GM12873 (cell line): ENCODE measurements around the gene RAPSN.

Experiments
- TF ChIP-seq, protein P1 (sequence below): IDR thresholded peaks from 2 replicates; pipeline ENCODE4 v1.5.1; 2012; ENCODE audit warnings: low read depth, mild to moderate bottlenecking, moderate library complexity, low read length, control low read depth; ENCODE audit not compliant: insufficient read depth; ENCODE audit errors: missing control alignments

The RAPSN gene

DNA sequence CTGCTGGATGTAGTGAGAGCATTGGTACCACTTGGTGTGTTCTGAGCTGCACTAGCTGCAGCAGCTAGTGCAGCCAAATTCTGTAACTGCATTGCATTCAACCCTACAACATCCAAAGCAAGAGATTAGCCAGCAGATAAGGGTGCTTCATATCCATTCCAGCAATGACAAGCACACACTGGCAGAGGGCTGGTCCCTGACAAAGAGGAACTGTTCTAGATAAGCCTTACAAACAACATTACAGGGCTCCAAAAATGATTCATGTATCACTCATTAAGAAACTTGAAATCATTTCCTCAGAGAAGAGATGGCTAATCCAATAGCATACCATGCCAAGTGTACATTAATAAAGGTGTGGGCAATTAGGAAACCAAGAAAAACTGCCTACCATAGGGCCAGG lies 28.4 kb upstream of the RAPSN start:
- TF ChIP-seq, protein P1, sequence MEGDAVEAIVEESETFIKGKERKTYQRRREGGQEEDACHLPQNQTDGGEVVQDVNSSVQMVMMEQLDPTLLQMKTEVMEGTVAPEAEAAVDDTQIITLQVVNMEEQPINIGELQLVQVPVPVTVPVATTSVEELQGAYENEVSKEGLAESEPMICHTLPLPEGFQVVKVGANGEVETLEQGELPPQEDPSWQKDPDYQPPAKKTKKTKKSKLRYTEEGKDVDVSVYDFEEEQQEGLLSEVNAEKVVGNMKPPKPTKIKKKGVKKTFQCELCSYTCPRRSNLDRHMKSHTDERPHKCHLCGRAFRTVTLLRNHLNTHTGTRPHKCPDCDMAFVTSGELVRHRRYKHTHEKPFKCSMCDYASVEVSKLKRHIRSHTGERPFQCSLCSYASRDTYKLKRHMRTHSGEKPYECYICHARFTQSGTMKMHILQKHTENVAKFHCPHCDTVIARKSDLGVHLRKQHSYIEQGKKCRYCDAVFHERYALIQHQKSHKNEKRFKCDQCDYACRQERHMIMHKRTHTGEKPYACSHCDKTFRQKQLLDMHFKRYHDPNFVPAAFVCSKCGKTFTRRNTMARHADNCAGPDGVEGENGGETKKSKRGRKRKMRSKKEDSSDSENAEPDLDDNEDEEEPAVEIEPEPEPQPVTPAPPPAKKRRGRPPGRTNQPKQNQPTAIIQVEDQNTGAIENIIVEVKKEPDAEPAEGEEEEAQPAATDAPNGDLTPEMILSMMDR = no peak

DNA sequence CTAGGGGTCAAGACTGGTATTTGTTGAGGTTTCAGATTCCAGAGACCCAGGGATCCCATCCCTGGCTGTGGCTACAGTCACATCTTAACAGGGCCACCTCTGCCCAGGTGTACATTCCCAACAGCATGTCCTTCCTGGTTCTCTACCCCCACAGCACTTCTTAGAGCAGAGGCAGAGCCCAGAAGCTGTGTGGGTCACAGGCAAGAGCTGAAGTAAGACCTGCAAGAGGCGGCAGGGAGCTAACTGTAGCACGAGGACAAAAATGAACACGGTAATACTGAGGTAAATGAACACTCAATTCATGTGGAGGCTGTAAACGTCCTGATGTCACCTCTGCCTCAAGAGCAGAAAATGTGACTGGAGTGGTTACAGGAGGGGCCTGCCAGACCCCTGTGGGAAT lies 21.7 kb upstream of the RAPSN start:
- TF ChIP-seq, protein P1 = no peak

DNA sequence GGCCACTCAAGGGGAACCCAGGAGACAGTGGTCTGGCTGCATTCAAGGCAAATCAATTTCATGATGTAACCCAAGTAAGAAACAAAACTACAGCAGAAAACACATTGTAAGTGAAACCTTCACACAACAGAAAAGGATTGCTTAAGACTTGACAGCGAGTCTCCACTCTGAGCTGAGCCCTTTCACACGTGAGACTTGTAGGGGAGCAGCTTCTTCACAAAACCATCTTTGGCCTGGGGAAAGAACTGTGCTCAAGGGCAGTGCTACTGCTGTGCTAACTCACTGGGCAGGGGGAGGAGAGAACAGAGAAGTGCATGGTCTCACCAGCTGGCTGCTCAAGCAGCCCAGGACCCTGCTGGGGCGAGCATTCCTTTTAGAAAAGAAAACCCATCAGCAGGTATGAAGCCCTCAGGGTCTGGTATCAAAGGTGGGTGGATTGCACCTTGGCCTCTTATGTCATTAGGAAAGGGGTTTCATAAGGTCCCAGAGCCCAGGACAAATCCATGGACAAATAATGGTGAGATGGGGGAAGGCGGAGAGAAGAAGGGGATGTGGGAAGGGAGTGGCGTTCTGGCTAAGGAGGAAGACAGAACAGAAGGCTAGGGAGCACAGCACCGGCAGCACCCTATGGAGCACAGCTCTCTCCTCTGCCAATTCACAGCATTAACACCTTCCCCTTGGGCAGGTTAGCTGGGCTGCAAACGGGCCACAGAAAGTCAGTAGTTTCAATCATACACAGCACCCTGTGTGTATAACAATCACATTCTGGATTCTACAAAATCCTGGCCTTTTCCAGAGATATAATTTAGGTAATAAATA lies 20.6 kb upstream of the RAPSN start:
- TF ChIP-seq, protein P1 = no peak

DNA sequence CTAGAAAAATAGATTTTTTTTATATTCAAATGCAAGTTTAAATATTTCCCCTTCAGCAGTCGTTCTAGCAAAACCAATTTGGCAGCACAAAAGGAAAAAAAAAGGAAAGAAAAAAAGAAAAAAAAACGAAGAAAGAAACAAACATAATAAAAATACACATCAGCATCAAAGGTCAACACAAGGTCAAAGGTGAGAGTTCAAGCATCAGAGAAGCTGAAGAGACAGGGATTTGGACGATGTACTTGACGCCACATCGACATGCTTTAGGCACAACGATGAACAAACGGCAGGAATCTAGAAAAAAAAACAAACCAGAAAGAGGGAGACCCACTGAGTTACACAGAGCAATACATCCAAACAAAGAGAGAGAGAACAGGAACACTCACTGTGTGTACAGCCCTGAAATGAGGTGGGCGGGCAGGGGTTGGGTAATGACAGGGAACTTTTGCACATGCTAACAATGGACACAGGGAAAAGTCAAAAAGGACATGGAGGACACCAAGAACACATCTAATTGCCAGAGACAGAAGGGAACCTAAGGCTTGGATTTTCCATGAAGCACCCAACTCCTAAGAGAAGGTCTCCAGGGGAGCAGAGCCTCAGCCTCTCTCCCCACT lies 19.8 kb upstream of the RAPSN start:
- TF ChIP-seq, protein P1 = no peak

DNA sequence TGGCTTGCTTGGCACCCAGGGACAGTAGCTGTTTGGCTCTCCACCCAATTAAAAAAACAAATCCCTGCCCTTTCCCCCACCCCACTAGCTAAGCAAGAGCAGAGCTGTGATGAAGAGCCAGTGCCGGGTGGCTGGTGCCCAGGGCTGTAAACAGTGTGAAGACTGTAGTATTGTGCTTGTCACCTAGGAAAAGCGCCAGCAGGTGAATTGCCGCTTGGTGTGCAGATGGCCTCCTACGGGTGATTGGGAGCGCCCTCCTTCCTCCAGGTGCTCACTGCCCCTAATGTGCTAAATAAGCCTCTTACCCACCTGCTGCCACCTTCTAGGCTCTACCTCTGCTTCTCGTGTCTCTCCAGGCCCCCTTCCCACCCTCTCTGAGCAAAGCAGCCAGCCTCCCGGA lies 18.4 kb upstream of the RAPSN start:
- TF ChIP-seq, protein P1 = no peak

DNA sequence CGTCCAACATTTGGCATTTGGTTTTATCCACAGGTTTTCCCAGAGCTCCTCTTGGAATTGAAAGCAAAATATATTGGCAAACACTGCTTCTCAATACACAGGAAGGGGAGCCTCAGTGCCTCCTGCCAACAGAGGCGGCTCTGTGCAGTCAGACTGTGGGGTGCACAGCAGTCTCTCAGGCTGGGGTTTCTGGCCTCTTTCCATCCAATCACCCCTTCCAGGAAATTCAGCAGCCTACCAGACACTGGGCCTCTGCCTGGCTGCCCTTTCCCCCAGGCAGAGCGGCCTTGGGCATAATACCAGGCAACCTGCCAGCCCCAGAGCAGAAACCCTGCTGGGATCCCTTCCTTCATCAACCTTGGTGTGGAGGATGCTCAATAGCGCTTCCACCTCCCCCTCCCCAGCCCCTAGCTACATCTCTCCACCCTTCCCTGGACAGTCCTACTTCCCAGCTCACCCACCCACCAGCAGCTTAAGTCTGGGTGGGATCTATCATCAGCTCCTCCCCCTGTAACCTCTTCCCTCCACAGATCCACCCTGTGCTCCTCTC lies 17.8 kb upstream of the RAPSN start:
- TF ChIP-seq, protein P1 = no peak

DNA sequence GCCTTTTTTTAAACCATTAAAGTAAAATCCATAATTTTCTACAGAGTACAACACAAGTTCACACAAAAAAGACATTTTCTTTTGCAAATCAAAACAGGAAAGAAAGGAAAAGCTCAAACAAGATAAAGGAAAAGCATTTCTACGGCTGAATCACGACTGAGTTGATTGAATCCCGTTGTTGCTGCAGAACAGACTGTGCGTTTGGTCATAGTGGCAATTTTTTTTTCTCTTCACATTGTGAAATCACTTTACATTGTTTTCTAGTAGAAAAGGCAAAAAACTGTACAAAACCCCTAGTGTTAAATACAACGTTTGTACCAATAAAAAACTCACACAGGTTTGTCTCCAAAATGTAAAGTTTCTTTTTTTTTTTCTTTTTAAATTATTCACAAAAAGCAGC lies 17.3 kb upstream of the RAPSN start:
- TF ChIP-seq, protein P1 = no peak
